DOHH2 (cell line): Measurements from ENCODE around the gene PNPLA5.

ENCODE experiments used
- EZH2phosphoT487 ChIP-seq: fragments of 200-600 bp; sonication (generic); IDR thresholded peaks from 2 replicates; pipeline ENCODE4 v1.6.1; 2017; ENCODE audit warnings: borderline replicate concordance, mild to moderate bottlenecking, antibody characterized with exemption, low read length, moderate library complexity, mixed read lengths
- TF ChIP-seq, protein P1 (sequence below): fragments of 200-600 bp; sonication (generic); IDR thresholded peaks from one replicate; pipeline ENCODE4 v1.5.1; 2014; ENCODE audit warnings: antibody characterized with exemption, mild to moderate bottlenecking, low read depth, low read length; ENCODE audit not compliant: poor library complexity, severe bottlenecking

- TF ChIP-seq, protein P1, sequence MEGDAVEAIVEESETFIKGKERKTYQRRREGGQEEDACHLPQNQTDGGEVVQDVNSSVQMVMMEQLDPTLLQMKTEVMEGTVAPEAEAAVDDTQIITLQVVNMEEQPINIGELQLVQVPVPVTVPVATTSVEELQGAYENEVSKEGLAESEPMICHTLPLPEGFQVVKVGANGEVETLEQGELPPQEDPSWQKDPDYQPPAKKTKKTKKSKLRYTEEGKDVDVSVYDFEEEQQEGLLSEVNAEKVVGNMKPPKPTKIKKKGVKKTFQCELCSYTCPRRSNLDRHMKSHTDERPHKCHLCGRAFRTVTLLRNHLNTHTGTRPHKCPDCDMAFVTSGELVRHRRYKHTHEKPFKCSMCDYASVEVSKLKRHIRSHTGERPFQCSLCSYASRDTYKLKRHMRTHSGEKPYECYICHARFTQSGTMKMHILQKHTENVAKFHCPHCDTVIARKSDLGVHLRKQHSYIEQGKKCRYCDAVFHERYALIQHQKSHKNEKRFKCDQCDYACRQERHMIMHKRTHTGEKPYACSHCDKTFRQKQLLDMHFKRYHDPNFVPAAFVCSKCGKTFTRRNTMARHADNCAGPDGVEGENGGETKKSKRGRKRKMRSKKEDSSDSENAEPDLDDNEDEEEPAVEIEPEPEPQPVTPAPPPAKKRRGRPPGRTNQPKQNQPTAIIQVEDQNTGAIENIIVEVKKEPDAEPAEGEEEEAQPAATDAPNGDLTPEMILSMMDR, result no peak
- TF ChIP-seq EZH2phosphoT487, result no peak
Measured at GRCh38 chr22:43919106-43919973, 27.5 kb upstream of the PNPLA5 start.
